ENCODE results near the gene GBE1.
A peak's percentile ranks its signal among the peaks of the same experiment; 100 is the strongest.
"Not testable (repeated sequence)": the region's sequence is repeated elsewhere in the genome, so short reads cannot be mapped to it uniquely, and the experiment has no call there.

Gene GBE1

GRCh38 chr3:81760924-81761903, at the start of gene GBE1:
Gene GBE1 (minus strand): TSS chr3:81761645. CDS start chr3:81761517, 128 bp downstream.
- intact Hi-C loops (cut with DNase I), result no loop called here
- DNase-seq, result peak; percentile 76 to 95 (median 91)

DNA sequence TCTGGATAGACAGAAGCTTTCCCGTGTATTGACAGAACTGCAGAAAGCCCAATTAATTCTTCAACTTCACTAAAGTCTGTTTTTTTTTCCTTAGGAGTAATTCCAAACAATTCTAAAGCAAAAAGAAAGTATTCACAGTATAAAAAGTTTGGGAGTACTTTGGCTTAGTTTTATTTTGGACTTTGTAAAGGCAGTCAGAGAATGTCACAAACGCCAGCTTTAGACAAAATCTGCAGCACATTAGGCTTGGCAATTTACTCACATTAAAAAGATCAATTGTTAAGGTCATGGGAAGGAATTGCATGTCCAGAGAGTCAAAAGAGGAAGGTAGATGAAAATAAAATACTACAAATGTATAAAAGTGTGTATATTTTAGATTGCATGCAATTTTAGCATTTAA, 47.5 kb upstream of the GBE1 start:
- intact Hi-C loops (cut with DNase I), result no loop called here
- DNase-seq, result no peak

DNA sequence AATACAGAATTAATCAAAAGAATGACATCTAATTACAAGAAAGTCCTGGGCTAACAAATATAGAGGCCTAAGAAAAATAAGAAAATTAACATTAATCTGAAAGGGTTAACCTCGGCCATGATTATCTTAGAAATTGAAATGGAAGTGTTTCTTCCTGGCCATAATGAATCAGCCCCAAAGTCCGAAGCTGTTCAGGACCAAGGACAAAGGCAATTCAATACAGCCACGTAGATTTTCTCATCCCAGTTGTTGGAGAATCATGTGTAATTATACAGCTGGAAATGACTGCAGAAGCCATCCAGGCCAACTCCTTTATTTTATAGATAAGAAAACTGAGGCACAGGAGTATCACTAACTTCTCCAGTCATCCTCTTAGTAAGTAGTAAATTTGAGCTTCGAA, 38.0 kb upstream of the GBE1 start:
- intact Hi-C loops (cut with DNase I), result no loop called here
- DNase-seq, result no peak

DNA sequence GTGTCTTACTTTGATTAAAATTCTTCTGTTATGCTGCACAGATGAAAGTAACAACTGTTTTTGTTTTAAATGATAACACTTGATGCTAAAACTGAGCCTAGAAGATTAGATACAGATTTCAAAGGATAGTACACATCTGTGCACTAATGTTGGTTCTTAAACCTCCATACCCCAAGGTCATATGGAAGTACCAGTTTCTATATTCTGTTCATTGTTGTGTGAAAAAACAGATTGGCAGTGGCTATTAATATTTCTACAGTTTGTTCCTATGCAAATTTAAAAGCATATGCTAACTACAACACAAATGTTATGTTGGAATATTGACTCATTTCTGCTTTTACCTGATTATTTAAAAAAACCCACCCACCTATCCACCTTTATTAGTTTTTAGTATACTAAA, 32.0 kb upstream of the GBE1 start:
- intact Hi-C loops (cut with DNase I), result no loop called here
- DNase-seq, result no peak

- intact Hi-C loops (cut with DNase I), result no loop called here
- no peak for DNase-seq
Measured at GRCh38 chr3:81790117-81790516, 28.7 kb upstream of the GBE1 start.

DNA sequence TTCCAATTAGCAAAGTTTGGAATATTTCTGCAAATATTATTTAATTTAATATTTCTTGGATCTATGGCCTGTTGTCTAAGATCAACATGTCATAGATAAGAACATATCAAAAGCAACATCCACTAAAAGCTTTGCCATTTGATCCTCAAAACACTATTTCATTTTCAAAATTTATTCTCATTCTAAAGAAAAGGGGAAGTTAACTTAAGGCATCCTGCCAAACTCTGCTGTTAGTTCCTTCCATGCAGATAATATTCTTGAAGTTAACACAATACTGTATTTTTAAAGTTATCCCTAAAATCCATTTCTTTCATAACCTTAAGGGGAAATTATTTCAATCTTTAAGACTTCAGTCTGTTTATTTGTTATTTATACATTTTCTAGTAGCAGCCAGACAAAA, 28.2 kb upstream of the GBE1 start:
- no peak for DNase-seq
- intact Hi-C loops (cut with DNase I), result no loop called here

GRCh38 chr3:81788610-81789009, 27.2 kb upstream of the GBE1 start:
- intact Hi-C loops (cut with DNase I), result no loop called here
- DNase-seq, result no peak

DNA sequence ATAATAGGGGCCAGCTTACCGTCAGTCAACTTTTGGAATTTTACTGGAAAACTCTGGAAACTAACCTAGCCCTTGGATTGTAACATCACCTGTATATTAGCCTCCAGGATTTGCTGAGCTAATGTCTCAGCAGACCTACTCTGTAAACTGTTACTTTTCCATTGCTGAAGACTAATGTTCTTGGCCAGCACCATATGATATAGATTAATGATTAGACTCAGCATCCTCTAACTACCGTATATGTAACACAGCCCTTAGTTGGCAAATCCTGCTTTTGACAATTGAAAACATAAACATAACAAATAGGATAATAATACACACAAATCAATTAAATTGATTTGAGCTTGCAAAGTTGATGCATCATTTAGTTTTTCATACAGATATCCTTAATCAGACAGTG, 26.6 kb upstream of the GBE1 start:
- no peak for DNase-seq
- intact Hi-C loops (cut with DNase I), result no loop called here

DNA sequence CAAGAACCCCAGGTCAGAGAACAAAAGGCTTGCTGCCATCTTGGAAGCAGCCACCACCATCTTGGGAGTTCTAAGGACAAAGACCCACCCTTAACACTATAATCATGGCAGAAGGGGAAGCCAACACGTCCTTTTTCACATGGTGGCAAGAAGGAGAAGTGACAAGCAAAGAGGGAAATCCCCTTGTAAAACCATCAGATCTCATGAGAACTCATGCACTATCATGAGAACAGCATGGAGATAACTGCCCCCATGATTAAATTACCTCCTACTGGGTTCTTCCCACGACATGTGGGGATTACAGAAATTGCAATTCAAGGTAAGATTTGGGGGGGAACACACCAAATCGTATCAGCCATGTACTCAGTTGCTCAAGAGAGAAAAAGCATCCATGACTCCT, 21.1 kb upstream of the GBE1 start:
- no peak for DNase-seq
- intact Hi-C loops (cut with DNase I), result no loop called here

GRCh38 chr3:81778678-81779182, 17.3 kb upstream of the GBE1 start:
- intact Hi-C loops (cut with DNase I), result no loop called here
- no peak for DNase-seq

GRCh38 chr3:81776643-81777042, 15.2 kb upstream of the GBE1 start:
- DNase-seq, result no peak
- intact Hi-C loops (cut with DNase I), result no loop called here

GRCh38 chr3:81770710-81771109, 9.3 kb upstream of the GBE1 start:
- intact Hi-C loops (cut with DNase I), result no loop called here
- DNase-seq, result no peak

DNA sequence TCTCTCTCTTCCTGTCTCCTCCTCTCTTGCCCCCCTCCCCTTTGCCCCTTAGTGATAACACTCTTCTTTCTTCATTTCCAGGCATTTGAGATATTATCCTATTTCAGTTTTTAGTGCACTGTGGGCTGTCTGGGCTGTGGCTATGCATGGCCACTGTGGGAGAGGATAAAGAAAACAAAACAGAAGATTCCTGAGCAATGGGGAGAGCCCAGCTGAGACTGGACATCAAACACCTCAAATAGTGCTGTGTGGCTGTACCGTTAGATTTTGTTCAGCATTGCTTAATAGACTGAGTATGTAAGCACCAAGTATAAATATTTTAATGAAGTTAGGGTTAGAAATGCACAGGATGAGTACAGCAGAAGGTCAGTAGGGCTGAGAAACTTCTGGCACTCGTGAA, 7.9 kb upstream of the GBE1 start:
- intact Hi-C loops (cut with DNase I), result no loop called here
- no peak for DNase-seq

GRCh38 chr3:81767250-81767859, 5.9 kb upstream of the GBE1 start:
- intact Hi-C loops (cut with DNase I); DNase-seq: not testable (repeated sequence)

- no peak for DNase-seq
- intact Hi-C loops (cut with DNase I), result no loop called here
Measured at GRCh38 chr3:81765400-81765799, 4.0 kb upstream of the GBE1 start.

GRCh38 chr3:81764665-81765064, 3.2 kb upstream of the GBE1 start:
- intact Hi-C loops (cut with DNase I), result no loop called here
- no peak for DNase-seq

DNA sequence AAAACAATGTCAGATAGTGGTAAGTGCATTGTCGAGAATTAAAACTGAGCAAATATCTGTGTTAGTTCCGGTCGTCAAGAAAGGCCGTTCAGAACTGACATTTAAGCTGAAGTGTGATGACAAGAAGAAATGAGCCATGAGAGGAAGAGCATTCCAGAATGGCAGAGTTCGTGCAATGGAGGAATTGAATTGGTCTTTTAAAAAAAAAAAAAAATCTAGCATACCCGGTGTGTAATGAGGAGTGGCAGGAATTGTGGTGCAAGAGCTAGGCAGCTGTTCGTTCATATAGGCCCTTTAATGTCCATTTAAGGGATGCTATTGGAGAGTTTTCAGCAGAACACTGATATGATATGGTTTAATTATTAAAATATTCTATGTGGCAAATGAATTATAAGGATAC, 2.6 kb upstream of the GBE1 start:
- intact Hi-C loops (cut with DNase I), result no loop called here
- no peak for DNase-seq

DNA sequence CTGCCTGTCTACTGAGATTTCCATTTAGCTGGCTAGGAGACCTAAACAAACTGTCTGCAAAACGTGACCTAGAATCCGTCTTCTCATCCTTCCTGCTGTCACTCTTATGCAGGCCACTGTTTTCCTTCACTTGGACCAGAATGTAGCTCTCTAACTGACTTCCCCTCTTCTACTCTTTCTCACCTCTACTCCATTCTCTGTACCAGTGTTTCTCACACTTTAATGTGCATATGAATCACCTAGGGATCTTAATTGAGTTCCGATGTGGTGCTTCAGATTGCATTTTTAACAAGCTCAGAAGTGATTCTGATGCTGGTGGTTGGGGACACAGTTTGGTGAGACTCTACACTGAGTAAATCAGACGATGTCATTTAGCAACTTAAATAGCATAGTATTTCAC, 1.6 kb upstream of the GBE1 start:
- intact Hi-C loops (cut with DNase I), result no loop called here
- DNase-seq, result no peak

GRCh38 chr3:81761904-81762580, 597 bp upstream of the GBE1 start:
- intact Hi-C loops (cut with DNase I), result no loop called here
- peak in 1 of 42 donors; percentile 6 for DNase-seq

DNA sequence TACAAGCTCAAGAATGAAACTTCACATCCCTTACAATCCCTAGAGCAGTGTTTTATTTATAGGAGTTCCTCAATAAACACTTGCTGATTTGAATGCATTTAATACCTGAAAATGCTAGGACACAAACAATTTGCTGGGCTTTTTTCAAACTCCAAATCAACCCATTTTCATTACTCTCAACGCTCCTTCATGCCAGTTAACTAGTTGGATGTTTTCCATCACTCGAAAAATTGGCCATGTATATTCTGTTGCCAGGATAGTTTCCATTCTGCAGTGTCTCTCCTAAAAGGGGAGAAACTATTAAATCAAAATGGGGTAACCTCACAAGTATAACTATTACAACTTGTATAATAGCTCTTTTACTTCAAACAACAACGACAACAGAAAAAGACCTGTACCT, 1.2 kb downstream of the GBE1 start:
- intact Hi-C loops (cut with DNase I), result no loop called here
- DNase-seq, result no peak
